Fibroblast of pulmonary artery (primary cell): ENCODE measurements around the gene INPP4A.

Source experiments
- DNase-seq: peaks from one replicate; pipeline ENCODE4 v3.0.0-alpha.2; 2010; ENCODE audit warnings: low read depth
- H3K4me3 ChIP-seq: replicated peaks from 2 replicates; pipeline ENCODE4 v1.5.1; 2011; ENCODE audit warnings: low read depth, mild to moderate bottlenecking, control low read depth, low read length, moderate library complexity
- CTCF ChIP-seq: IDR thresholded peaks from 2 replicates; pipeline ENCODE4 v1.5.1; 2011; ENCODE audit warnings: mild to moderate bottlenecking, control low read depth, low read length, inconsistent platforms; ENCODE audit errors: missing control alignments

INPP4A gene

GRCh38 chr2:98454500-98455235 is 10.0 kb downstream of the INPP4A start:
- DNase-seq = peak; percentile 30
- no peak overlapping the region for H3K4me3 ChIP-seq
- TF ChIP-seq CTCF = no peak

- no peak for TF ChIP-seq CTCF
- DNase-seq = peak; percentile 38
- H3K4me3 ChIP-seq = no peak overlapping the region
These were observed 10.9 kb downstream of the INPP4A start for GRCh38 chr2:98455494-98455976.

GRCh38 chr2:98457045-98457696 is 12.5 kb downstream of the INPP4A start:
- TF ChIP-seq CTCF = no peak
- DNase-seq = peak; percentile 89
- no peak overlapping the region for H3K4me3 ChIP-seq

- DNase-seq = peak; percentile 60
- no peak for TF ChIP-seq CTCF
These were observed 13.5 kb downstream of the INPP4A start for GRCh38 chr2:98458207-98458606.

GRCh38 chr2:98458667-98459380 is 14.2 kb downstream of the INPP4A start:
- DNase-seq = no peak
- TF ChIP-seq CTCF = no peak
- no peak overlapping the region for H3K4me3 ChIP-seq

More at GRCh38 chr2:98458207-98458606, 13.5 kb downstream of the INPP4A start:
- H3K4me3 ChIP-seq = no peak overlapping the region

- DNase-seq = no peak
- no peak overlapping the region for H3K4me3 ChIP-seq
These were observed 15.0 kb downstream of the INPP4A start for GRCh38 chr2:98459496-98460175.

More at GRCh38 chr2:98459496-98460175, 15.0 kb downstream of the INPP4A start:
- no peak for TF ChIP-seq CTCF
